A549 treated with CORT108297 at 1 μM for 4 hours (cell line): ENCODE measurements around the gene MANSC1. TPM values are rescaled to one million over a fixed set of nuclear protein-coding genes. Genes with fewer than 3 reads are reported as not detected.

Experiments
- total RNA-seq: library from RNA; stranded (reverse); fragments of 200-300 nt; extraction: Qiagen RNA extraction; gene quantifications from 5 replicates; pipeline ENCODE4 v1.2.3, GENCODE V29; 2022

Gene MANSC1
- total RNA-seq, result 3.2 to 4.3 TPM (median 3.9 TPM) in 5 replicates

DNA sequence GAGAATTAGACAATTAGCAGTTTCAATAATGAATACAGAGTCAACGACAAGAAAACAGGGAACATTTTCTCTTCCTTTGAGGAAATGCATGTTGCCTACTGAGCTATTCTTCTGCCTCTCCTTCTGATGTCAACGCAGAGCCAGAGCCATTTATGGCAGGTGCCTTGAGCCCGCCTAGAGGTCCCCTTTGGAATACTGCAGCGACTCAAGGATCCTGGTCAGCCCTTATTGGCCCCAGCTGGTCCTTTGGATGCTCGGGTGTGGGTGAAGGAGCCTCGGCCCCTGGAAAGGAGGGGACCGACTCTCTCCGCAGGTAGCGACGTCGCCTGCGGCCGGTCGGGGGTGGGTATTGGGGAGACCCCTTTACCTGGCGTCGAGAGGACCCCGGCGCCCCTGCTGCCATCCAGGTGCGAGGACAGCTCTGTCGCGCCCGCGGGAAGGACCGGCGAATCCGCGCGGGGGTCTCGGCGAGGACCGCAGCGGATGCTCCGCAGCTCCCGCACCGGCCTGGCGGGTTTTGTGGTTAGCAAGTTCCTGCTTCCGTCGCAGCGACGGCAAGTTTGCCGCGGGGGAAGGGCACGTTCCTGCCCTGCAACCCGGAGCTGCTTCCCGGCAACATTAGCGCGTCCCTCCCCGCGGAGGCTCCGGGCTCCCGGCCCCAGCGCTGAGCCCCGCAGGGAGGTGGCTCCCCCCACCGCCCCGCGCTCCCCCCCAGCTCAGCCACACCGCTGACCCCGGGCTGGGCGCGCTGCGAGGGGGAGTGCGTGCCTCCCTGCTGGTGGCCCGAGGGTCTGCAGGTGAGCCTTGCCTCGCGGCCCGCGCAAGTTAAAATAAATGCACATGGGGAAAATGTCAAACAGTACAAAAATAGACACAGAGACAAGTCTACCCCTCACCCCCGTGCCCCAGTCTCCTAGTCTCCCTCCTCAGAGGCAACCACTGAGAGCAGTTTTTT, at the start of gene MANSC1:
MANSC1 (minus strand) TSS at position 532 of the 955 bp plus-strand sequence. CDS start 6,928 bp downstream, outside the sequence.

DNA sequence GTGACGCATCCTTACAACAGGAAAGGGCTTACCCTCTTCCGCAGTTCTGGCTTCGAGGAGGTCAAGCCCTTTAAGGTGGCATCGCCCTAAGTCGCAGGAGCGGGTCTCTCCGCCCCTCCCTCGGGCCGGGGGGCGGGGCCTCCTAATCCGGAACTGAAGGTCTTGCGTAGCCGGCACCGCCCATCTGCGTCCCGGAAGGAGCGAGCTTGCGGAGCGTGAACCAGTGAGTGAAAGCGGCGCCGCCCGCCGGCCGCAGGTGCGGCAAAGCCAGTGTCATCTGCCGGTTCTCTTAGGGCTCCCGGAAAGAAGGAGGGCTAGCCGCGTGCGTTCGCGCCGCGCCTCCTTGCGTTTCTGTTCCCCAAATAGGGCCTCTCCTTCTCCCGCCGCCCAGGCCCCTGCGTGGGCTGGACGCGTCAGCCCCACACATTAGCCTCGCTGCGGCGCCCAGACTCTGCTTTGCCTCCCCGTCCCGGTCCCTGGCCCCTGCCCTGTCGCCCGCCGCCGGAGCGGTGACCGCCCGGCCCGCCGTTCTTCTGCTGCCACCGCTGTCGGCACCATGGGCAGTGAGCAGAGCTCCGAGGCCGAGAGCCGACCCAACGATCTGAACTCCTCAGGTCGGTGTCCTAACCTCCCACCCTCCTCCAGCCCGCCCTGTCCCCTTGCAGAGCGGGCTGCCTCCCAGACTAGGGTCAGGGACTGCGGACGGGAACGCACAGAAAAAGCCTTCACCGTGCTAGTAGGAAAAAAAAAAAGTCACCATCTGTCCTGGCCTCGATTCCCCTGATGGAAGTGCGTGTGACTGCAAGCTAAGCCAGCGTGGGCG, 7.1 kb upstream of the MANSC1 start, which contains the start of gene BORCS5:
BORCS5 (plus strand) TSS at position 183 of the 823 bp plus-strand sequence; CDS start at position 557, 374 bp downstream.

Other genes starting within 250 kb of the MANSC1 start
- 13.1 to 22.2 TPM (median 18.0 TPM) in 5 replicates for gene LRP6, start 83.2 kb downstream of the MANSC1 start, total RNA-seq
- 7.5 to 10.2 TPM (median 8.9 TPM) in 5 replicates for gene BORCS5, start 6.8 kb upstream of the MANSC1 start, total RNA-seq
- gene DUSP16, start 212.6 kb upstream of the MANSC1 start, total RNA-seq, result 9.6 to 13.8 TPM (median 12.5 TPM) in 5 replicates